Astrocyte of the cerebellum (primary cell): Measurements from ENCODE around the gene METTL14.

Source experiments
- DNase-seq: peaks from one replicate; pipeline ENCODE4 v3.0.0-alpha.2; 2011; ENCODE audit warnings: low read depth
- H3K4me3 ChIP-seq: 2 replicates; pipeline ENCODE4 v1.5.1; 2011; ENCODE audit warnings: mild to moderate bottlenecking, low read depth, low read length, moderate library complexity
- in situ Hi-C: cut with HindIII; loops from 2 replicates; pipeline ENCODE4 v1.10.0; 2017; ENCODE audit warnings: low sequenced_read_pairs
- TF ChIP-seq, protein P1 (sequence below): IDR thresholded peaks from 2 replicates; pipeline ENCODE4 v1.5.1; 2012; ENCODE audit warnings: low read length, low read depth, moderate library complexity, mild to moderate bottlenecking; ENCODE audit errors: missing control alignments

The METTL14 gene

DNA sequence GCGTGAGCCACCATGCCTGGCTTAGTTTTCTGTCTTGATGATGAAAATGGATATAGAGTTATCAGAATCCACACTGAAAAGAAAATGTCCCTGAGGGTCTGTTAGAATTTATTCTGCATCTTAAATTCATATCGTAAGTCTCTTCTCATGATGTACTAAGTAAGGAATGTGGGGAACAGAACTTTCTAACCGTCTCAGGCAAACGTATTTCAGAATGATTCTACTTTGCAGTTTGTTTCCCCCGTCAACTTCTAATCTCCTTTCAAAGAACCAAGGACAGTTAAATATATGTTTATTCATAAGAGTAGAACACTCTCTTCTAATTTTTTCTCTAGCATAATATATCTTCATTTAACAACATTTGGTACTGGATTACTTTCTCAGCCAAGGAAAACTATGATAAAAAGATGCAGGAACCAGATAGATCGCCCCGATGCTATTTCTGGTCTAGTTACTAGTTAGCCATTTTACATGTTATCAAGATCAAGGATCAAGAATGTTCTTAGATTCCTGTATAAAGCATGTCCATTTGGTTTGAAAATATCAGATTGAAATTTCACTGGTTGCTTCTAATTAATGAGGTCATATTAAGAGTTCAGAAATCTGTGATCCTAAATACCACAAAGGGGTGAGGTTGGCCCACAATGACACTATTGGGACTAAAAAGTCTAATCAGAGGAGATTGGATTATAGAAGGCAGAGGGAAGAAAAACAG is 49.5 kb downstream of the METTL14 start:
- TF ChIP-seq, protein P1, sequence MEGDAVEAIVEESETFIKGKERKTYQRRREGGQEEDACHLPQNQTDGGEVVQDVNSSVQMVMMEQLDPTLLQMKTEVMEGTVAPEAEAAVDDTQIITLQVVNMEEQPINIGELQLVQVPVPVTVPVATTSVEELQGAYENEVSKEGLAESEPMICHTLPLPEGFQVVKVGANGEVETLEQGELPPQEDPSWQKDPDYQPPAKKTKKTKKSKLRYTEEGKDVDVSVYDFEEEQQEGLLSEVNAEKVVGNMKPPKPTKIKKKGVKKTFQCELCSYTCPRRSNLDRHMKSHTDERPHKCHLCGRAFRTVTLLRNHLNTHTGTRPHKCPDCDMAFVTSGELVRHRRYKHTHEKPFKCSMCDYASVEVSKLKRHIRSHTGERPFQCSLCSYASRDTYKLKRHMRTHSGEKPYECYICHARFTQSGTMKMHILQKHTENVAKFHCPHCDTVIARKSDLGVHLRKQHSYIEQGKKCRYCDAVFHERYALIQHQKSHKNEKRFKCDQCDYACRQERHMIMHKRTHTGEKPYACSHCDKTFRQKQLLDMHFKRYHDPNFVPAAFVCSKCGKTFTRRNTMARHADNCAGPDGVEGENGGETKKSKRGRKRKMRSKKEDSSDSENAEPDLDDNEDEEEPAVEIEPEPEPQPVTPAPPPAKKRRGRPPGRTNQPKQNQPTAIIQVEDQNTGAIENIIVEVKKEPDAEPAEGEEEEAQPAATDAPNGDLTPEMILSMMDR: no peak
- in situ Hi-C loops: loop anchor here (25.0 kb wide), 1 partner anchor 228 kb away; no protein-coding TSS in a partner anchor
- DNase-seq: no peak

DNA sequence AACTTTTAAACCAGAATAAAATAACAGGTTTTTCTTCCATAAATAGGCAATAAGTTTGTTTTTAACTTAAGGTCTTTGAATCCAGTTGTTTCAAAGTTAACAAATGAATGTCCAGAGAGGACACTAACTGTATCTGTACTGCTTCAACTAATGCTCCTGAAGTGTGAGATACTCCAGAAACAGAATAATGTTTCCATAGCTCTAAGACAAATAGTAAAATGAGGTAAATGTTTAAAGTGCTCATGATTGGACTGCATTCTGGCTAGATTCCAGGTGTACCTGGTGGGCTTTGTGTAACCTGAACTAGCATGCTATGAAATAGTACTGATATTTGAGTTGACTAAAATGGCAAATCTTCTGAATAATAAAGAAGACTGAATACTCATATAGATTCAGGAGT is 51.7 kb downstream of the METTL14 start:
- H3K4me3 ChIP-seq: no peak overlapping the region
- DNase-seq: no peak
- in situ Hi-C loops: loop anchor here (25.0 kb wide), 1 partner anchor 225 kb away; no protein-coding TSS in a partner anchor
- TF ChIP-seq, protein P1: no peak

More for the DNA sequence above, 49.5 kb downstream of the METTL14 start:
- H3K4me3 ChIP-seq: no peak overlapping the region

- TF ChIP-seq, protein P1: no peak
- no peak overlapping the region for H3K4me3 ChIP-seq
- in situ Hi-C loops: loop anchor here (25.0 kb wide), 1 partner anchor 224 kb away; no protein-coding TSS in a partner anchor
- no peak for DNase-seq
These were observed 52.9 kb downstream of the METTL14 start for GRCh38 chr4:118738090-118738489.

- DNase-seq: no peak
- in situ Hi-C loops: loop anchor here (25.0 kb wide), 1 partner anchor 223 kb away; no protein-coding TSS in a partner anchor
These were observed 54.0 kb downstream of the METTL14 start for GRCh38 chr4:118739022-118739713.

DNA sequence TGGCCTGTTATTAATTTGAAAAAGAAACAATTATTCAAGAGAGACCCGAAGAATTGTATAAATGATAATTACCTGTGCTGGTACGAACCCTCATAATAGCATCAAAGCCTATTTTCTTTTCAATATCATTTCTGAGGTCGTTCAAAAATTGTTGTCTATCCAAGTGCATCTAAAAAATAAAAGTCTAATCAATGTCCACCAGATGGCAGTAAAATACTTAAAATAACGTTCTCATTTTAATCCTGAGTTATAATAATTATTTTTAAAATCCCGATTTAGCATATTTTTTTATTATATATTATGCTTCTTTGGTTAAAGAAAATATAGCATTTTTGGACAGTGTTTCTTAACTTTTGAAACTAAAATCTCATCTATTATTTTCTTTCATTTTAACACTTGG is 55.7 kb downstream of the METTL14 start:
- TF ChIP-seq, protein P1: no peak
- no peak for DNase-seq
- no peak overlapping the region for H3K4me3 ChIP-seq
- in situ Hi-C loops: loop anchor here (25.0 kb wide), 1 partner anchor 221 kb away; no protein-coding TSS in a partner anchor

More at GRCh38 chr4:118739022-118739713, 54.0 kb downstream of the METTL14 start:
- H3K4me3 ChIP-seq: no peak overlapping the region
- TF ChIP-seq, protein P1: no peak

DNA sequence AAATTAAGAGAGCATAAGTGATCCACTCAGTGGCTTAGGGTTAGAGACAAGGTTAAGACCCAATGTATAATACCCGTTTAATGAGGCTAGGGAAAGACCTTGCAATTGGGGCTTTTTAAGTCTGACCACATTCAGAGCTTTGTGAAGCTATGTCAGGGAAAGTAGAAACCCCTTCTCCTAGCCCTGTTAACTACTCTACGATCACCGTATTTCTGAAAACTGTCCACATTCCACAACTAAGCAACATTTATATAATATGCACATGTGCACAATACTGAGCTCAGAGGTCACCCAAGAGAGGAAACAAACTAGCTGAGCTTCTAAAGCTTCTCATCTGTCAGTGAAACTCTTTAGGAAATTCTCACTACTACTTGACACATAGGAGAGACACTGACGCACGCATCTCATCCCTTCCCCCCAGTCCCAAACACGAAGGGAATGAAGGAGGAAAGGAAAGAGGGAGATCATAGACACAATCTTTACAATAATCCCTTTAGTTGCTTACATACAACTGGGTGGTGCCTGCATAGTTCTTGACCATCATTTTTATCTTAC is 56.2 kb downstream of the METTL14 start:
- TF ChIP-seq, protein P1: no peak
- in situ Hi-C loops: loop anchor here (25.0 kb wide), 1 partner anchor 221 kb away; no protein-coding TSS in a partner anchor
- no peak for DNase-seq
- H3K4me3 ChIP-seq: no peak overlapping the region
